ENCODE data around the gene NRL. TPM values are rescaled to one million over a fixed set of nuclear protein-coding genes. Genes with fewer than 3 reads are reported as not detected.

NRL gene
- polyA plus RNA-seq, 2 of the 4 experiments (the other 2 are of a cell fraction) = 0.93 to 0.97 TPM

DNA sequence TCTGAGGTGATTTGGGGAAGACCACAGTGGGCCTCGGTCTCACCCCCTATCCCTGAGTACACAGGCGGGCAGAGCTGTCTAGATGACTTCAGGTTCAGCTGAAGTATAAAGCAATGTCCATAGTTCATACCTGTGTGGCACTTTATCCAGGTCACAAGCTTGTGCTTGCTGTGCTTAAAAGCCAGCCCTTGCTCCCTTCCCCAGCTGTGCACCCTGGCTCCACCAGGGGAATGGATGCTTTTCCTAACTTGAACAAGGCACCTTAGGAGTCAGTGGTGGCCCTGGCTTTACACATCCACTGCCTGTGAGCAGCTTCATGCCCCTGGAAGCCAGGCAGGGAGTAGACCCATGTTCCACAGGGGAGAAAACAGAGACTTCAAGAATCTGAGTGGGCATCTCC, 57.5 kb downstream of the NRL start:
- ATAC-seq (no peak), FAIRE-seq (no peak), DNase-seq (ENCODE audit: low read depth in 1 of 2, low spot score in 1 of 2) (no peak)
- CTCF ChIA-PET = interaction anchor here (1.0 to 15.8 kb wide), 19 partner anchors 11 to 478 kb away, joined by 3 to 405 read pairs (median 7); partner anchors contain the start of genes CPNE6, DCAF11, DHRS4L2 and IRF9
- Histone ChIP-seq H3K4me2 (no peak overlapping the region), H3K4me3 (no peak overlapping the region), H3K27ac (no peak overlapping the region), H3K4me1 (peaks cover 5% of the 10 kb centered on the region; the same call in 1 of the 3 replicates), H3K9me3 (no peaks in the 10 kb centered on the region)
- POLR2A ChIA-PET = interaction anchor here (1.9 to 2.0 kb wide), 3 partner anchors 24 to 51 kb away, joined by 6 to 14 read pairs (median 13); partner anchors contain the start of gene PCK2
- no peak for TF ChIP-seq ZNF302 (CRISPR knock-in tag; IDR thresholded peaks at IDR 0.05)
- no peak for TF ChIP-seq POLR2AphosphoS2 (conservative IDR thresholded peaks at IDR 0.05; ENCODE audit: low read length)
- TF ChIP-seq, protein P1, sequence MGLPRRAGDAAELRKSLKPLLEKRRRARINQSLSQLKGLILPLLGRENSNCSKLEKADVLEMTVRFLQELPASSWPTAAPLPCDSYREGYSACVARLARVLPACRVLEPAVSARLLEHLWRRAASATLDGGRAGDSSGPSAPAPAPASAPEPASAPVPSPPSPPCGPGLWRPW (IDR thresholded peaks at IDR 0.05) = no peak
- TF ChIP-seq JUN (IDR thresholded peaks at IDR 0.05) = no peak
- TF ChIP-seq, protein P2, sequence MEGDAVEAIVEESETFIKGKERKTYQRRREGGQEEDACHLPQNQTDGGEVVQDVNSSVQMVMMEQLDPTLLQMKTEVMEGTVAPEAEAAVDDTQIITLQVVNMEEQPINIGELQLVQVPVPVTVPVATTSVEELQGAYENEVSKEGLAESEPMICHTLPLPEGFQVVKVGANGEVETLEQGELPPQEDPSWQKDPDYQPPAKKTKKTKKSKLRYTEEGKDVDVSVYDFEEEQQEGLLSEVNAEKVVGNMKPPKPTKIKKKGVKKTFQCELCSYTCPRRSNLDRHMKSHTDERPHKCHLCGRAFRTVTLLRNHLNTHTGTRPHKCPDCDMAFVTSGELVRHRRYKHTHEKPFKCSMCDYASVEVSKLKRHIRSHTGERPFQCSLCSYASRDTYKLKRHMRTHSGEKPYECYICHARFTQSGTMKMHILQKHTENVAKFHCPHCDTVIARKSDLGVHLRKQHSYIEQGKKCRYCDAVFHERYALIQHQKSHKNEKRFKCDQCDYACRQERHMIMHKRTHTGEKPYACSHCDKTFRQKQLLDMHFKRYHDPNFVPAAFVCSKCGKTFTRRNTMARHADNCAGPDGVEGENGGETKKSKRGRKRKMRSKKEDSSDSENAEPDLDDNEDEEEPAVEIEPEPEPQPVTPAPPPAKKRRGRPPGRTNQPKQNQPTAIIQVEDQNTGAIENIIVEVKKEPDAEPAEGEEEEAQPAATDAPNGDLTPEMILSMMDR (IDR thresholded peaks at IDR 0.05) = no peak
- TF ChIP-seq, protein P3, sequence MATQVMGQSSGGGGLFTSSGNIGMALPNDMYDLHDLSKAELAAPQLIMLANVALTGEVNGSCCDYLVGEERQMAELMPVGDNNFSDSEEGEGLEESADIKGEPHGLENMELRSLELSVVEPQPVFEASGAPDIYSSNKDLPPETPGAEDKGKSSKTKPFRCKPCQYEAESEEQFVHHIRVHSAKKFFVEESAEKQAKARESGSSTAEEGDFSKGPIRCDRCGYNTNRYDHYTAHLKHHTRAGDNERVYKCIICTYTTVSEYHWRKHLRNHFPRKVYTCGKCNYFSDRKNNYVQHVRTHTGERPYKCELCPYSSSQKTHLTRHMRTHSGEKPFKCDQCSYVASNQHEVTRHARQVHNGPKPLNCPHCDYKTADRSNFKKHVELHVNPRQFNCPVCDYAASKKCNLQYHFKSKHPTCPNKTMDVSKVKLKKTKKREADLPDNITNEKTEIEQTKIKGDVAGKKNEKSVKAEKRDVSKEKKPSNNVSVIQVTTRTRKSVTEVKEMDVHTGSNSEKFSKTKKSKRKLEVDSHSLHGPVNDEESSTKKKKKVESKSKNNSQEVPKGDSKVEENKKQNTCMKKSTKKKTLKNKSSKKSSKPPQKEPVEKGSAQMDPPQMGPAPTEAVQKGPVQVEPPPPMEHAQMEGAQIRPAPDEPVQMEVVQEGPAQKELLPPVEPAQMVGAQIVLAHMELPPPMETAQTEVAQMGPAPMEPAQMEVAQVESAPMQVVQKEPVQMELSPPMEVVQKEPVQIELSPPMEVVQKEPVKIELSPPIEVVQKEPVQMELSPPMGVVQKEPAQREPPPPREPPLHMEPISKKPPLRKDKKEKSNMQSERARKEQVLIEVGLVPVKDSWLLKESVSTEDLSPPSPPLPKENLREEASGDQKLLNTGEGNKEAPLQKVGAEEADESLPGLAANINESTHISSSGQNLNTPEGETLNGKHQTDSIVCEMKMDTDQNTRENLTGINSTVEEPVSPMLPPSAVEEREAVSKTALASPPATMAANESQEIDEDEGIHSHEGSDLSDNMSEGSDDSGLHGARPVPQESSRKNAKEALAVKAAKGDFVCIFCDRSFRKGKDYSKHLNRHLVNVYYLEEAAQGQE (IDR thresholded peaks at IDR 0.05) = no peak
- no peak for TF ChIP-seq HOXA7 (CRISPR knock-in tag; IDR thresholded peaks at IDR 0.05)
- TF ChIP-seq RFX5 (IDR thresholded peaks at IDR 0.05) = no peak
- TF ChIP-seq TFCP2L1 (CRISPR knock-in tag; IDR thresholded peaks at IDR 0.05) = no peak
- TF ChIP-seq RAD21 (conservative IDR thresholded peaks at IDR 0.05 in 1 of 2, IDR thresholded peaks at IDR 0.05 in 1 of 2) = no peak
- no peak for TF ChIP-seq KDM1A (IDR thresholded peaks at IDR 0.05; ENCODE audit: low read depth)
- TF ChIP-seq, protein P4, sequence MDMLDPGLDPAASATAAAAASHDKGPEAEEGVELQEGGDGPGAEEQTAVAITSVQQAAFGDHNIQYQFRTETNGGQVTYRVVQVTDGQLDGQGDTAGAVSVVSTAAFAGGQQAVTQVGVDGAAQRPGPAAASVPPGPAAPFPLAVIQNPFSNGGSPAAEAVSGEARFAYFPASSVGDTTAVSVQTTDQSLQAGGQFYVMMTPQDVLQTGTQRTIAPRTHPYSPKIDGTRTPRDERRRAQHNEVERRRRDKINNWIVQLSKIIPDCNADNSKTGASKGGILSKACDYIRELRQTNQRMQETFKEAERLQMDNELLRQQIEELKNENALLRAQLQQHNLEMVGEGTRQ (IDR thresholded peaks at IDR 0.05) = no peak
- TF ChIP-seq, protein P5, sequence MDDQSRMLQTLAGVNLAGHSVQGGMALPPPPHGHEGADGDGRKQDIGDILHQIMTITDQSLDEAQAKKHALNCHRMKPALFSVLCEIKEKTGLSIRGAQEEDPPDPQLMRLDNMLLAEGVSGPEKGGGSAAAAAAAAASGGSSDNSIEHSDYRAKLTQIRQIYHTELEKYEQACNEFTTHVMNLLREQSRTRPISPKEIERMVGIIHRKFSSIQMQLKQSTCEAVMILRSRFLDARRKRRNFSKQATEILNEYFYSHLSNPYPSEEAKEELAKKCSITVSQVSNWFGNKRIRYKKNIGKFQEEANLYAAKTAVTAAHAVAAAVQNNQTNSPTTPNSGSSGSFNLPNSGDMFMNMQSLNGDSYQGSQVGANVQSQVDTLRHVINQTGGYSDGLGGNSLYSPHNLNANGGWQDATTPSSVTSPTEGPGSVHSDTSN (IDR thresholded peaks at IDR 0.05) = no peak
- TF ChIP-seq MAZ (IDR thresholded peaks at IDR 0.05; ENCODE audit: borderline replicate concordance, low read depth, low read length) = no peak
- no peak for TF ChIP-seq KDM5A (IDR thresholded peaks at IDR 0.05)
- TF ChIP-seq JUNB (IDR thresholded peaks at IDR 0.05) = no peak
- TF ChIP-seq HOXB5 (CRISPR knock-in tag; IDR thresholded peaks at IDR 0.05) = no peak
- TF ChIP-seq GATA3 (IDR thresholded peaks at IDR 0.05; ENCODE audit: borderline replicate concordance) = no peak
- TF ChIP-seq, protein P6, sequence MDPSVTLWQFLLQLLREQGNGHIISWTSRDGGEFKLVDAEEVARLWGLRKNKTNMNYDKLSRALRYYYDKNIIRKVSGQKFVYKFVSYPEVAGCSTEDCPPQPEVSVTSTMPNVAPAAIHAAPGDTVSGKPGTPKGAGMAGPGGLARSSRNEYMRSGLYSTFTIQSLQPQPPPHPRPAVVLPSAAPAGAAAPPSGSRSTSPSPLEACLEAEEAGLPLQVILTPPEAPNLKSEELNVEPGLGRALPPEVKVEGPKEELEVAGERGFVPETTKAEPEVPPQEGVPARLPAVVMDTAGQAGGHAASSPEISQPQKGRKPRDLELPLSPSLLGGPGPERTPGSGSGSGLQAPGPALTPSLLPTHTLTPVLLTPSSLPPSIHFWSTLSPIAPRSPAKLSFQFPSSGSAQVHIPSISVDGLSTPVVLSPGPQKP (IDR thresholded peaks at IDR 0.05; ENCODE audit: low read depth, low read length) = no peak
- 23% methylated on average over 2 of the region's 2 CpGs for WGBS (ENCODE audit: missing lambda C conversion rate)
